HG03558 (cell line): Measurements from ENCODE around the gene ASXL1.
"Not testable (repeated sequence)": the region's sequence is repeated elsewhere in the genome, so short reads cannot be mapped to it uniquely, and the experiment has no call there.

Experiments
- ATAC-seq: cut with Tn5 transposase; IDR thresholded peaks from one replicate; pipeline ENCODE4 v1.9.1; 2021; ENCODE audit warnings: moderate number of reproducible peaks; ENCODE audit not compliant: unreplicated experiment; ENCODE audit errors: extremely low read depth

ASXL1 gene

GRCh38 chr20:32460683-32461320 lies 102.7 kb downstream of the ASXL1 start:
- ATAC-seq: no peak

- ATAC-seq: no peak
Measured at GRCh38 chr20:32461836-32462600, 103.9 kb downstream of the ASXL1 start.

GRCh38 chr20:32462900-32463641 lies 104.9 kb downstream of the ASXL1 start:
- ATAC-seq: no peak

- ATAC-seq: no peak
Measured at GRCh38 chr20:32463642-32464400, 105.7 kb downstream of the ASXL1 start.

- no peak for ATAC-seq
Measured at GRCh38 chr20:32464401-32465091, 106.4 kb downstream of the ASXL1 start.

- no peak for ATAC-seq
Measured at GRCh38 chr20:32465092-32465900, 107.2 kb downstream of the ASXL1 start.

GRCh38 chr20:32465901-32466675 lies 108.0 kb downstream of the ASXL1 start:
- not testable (repeated sequence) for ATAC-seq

GRCh38 chr20:32466739-32467505 lies 108.8 kb downstream of the ASXL1 start:
- ATAC-seq: no peak

- no peak for ATAC-seq
Measured at GRCh38 chr20:32467506-32468312, 109.6 kb downstream of the ASXL1 start.

GRCh38 chr20:32468313-32468640 lies 110.1 kb downstream of the ASXL1 start:
- ATAC-seq: no peak

- no peak for ATAC-seq
Measured at GRCh38 chr20:32468860-32469259, 110.7 kb downstream of the ASXL1 start.

GRCh38 chr20:32470025-32470861 lies 112.1 kb downstream of the ASXL1 start:
- no peak for ATAC-seq

GRCh38 chr20:32470940-32471339 lies 112.8 kb downstream of the ASXL1 start:
- ATAC-seq: no peak

- no peak for ATAC-seq
Measured at GRCh38 chr20:32472581-32473207, 114.6 kb downstream of the ASXL1 start.

GRCh38 chr20:32473231-32474008 lies 115.3 kb downstream of the ASXL1 start:
- no peak for ATAC-seq
